HG02938 (cell line): ENCODE data around the gene FKBP11.
A peak's percentile ranks its signal among the peaks of the same experiment; 100 is the strongest.

Experiments used
- ATAC-seq: cut with Tn5 transposase; IDR thresholded peaks from one replicate; pipeline ENCODE4 v1.9.1; 2021; ENCODE audit warnings: mild to moderate bottlenecking, moderate library complexity; ENCODE audit not compliant: unreplicated experiment

The FKBP11 gene

GRCh38 chr12:48956279-48957140, 31.2 kb upstream of the FKBP11 start:
- peak; percentile 13 for ATAC-seq

- no peak for ATAC-seq
These were observed 29.7 kb upstream of the FKBP11 start for GRCh38 chr12:48954841-48955501.

DNA sequence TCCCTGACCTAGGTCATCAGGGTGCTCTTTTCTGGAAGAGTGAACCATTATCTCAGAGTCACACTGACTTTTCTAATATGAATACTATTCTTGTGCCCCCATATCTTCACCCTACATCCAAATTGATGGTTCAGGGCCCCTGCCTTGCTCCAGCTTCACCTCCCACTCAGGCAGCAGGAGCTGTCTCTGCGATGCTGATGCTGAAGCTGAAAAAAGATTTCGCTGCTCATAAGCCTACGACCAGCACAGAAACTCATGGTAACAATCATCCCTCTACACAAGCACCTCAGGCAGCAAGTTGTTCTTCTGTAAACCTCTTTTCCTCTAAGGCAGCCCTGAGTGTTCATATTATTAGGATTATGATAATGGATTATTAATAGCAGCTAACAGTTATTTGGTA, 28.8 kb upstream of the FKBP11 start:
- no peak for ATAC-seq

GRCh38 chr12:48952691-48953090, 27.4 kb upstream of the FKBP11 start:
- no peak for ATAC-seq

DNA sequence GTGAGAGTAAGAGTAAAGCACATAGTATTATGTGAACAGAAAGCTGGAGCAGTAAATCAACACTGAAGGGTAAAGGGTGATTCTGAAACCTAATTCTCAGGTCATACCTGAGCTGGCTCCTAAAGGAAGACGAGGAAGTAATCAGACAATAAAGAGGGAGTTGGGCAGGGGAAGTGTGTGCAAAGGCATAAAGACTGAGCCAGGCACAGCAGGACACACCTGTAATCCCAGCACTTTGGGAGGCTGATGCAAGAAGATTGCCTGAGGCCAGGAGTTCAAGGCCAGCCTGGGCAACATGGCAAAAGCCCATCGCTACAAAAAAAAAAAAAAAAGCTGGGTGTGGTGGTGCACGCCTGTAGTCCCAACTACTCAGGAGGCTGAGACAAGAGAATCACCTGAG, 22.4 kb upstream of the FKBP11 start:
- no peak for ATAC-seq

DNA sequence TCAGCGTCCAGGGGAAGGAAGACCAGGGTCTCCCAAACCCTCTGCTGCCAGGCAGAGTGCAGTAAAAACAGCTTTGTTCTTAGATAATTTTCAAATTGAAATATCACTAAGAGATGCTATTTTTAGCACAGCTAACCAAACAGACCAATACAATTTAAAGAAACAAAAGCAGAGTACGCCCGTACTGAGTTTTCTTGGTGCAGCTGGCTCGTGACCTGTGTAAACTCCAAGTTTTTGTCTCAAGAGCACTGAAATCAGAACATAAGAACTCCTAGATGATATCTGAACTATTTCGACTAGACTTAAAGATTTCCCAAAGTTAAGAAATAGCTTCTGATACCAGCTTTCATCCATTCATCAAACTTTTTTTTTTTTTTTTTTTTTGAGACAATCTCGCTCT, 21.7 kb upstream of the FKBP11 start:
- no peak for ATAC-seq

DNA sequence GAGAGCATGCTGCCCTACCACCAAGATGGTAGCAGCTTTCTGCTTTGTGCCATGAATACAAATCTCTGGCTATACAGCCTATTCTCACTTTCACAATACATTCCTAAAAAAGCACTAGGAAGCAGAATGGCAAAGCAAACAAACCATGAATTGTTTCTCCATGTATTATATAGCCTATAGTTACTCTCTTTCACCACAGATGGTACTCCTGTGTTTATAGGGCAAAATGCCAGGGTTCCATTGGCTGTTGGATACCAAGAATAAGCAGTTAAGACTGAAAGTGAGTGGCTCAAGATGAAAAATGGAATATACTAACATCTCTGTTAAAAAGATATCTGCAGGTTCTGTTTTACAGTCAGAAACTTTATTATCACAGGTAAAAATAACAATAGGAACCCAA, 20.9 kb upstream of the FKBP11 start:
- no peak for ATAC-seq

- no peak for ATAC-seq
These were observed 17.9 kb upstream of the FKBP11 start for GRCh38 chr12:48943221-48943620.

DNA sequence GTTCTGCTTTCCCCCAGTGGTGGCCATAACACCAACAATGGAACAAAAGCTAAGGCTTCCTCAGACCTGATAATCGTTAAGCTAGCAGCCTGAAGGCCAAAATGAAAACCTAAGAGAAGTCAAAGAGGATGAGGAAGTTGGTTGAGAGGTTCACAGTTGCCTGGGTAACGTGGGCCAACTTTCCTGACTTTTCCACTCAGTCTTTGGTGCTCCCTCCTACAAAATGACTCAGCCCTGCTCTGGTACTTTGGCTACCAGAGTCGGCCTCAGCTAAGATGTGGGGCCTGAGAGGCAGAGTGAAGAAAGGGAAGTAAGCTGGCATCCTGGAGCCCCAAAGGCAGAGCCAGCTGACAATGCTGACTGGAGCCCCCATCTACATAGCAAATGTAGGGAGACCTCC, 14.9 kb upstream of the FKBP11 start:
- no peak for ATAC-seq

DNA sequence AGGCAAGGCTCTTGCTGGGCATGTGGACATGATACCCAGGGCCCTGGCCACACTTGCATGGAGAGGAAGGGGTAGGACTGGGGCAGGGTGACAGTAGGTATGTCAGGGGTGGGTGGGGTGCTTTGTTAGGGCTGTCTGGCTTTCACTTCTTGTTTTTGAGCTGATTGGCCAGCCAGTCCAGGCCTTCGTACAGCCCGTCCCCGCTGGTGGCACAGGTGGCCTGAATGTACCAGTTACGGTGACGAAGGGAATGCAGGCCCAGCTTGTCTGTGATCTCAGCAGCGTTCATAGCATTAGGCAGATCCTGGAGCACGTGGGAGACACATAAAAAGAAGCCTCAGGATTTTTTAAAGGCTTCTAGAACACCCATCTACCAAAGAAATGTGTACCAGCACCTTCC, 13.5 kb upstream of the FKBP11 start:
- no peak for ATAC-seq

DNA sequence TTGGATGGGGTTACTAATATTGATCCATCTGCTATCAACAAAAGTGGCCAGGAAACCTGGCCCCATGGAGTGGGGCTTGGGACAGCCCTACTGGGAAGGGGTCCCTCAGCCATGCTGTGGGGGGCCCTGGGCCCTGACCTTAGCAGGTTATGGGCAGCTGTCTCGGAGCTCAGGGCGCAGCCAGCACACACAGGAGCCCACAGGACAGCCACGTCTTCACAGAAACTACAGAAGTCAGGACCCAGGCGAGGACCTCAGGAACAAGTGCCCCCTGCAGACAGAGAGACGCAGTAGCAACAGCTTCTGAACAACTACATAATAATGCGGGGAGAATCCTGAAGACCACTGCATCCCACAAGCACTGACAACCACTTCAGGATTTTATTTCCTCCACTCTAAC, 11.9 kb upstream of the FKBP11 start:
- ATAC-seq = no peak

GRCh38 chr12:48936379-48936979, 11.2 kb upstream of the FKBP11 start:
- no peak for ATAC-seq

GRCh38 chr12:48934312-48934706, 9.0 kb upstream of the FKBP11 start:
- no peak for ATAC-seq

DNA sequence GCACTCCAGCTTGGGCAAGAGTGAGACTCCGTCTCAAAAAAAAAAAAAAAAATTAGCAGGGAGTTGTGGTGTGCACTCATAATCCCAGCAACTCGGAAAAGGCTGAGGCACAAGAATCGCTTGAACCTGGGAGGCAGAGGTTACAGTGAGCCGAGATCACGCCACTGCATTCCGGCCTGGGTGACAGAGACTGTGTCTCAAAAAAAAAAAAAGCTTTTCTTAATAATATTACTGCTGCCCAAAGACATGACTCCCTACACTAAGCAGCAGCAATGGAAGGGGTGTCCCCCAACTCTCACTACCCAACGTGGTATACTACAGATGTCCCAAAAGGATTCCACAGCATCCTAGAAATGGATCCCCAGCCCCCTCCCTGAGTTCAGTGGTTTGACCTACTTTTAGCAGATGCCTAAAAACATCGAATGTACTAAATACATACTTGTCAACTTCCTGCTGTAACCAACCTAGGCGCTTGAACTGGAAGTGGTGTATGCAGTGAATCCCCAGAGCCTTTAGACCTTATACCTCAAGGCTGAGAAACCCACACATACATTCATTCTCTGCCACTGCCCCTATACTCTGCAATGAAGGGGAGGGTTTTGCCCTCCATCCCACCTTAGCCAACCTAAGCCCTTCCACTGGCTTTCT, 8.5 kb upstream of the FKBP11 start:
- no peak for ATAC-seq

DNA sequence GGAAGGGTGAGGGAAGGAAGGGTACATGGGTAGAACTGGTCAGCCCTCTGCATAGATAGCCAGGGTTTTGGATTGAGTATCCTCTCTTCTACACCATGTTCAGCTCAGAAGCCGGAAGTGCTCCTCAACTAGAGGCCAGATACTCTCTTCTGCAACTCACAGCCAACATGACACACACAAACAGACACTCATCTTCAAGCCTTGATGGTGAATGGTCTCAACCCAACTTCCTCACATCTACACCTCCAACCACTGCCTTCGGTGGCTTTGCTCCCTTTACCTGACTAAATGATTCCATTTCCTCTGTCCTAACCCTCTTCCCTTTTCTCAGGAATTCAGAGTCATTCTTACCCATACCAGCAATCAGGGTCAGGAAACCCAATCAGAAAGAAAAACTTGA, 7.6 kb upstream of the FKBP11 start:
- no peak for ATAC-seq

DNA sequence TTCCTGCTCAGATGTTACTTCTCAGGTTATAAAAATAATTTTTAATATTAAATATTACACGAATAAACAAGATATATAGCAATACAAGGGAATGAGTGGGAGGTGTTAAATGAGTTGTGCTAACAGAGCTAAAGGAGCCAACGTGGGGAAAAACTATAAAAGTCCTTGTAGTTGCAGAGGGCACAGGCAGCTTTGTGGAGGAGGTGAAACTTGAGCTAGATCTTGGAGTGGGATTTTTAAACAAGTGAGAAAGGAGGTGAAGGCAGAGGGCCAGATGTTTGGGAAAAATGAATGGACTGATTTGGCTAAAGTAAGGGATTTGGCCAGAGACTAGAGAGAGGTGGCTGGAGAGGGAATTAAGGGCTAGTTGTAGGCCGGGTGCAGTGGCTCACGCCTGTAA, 5.2 kb upstream of the FKBP11 start:
- ATAC-seq = no peak

- no peak for ATAC-seq
These were observed 4.3 kb upstream of the FKBP11 start for GRCh38 chr12:48929551-48929950.

DNA sequence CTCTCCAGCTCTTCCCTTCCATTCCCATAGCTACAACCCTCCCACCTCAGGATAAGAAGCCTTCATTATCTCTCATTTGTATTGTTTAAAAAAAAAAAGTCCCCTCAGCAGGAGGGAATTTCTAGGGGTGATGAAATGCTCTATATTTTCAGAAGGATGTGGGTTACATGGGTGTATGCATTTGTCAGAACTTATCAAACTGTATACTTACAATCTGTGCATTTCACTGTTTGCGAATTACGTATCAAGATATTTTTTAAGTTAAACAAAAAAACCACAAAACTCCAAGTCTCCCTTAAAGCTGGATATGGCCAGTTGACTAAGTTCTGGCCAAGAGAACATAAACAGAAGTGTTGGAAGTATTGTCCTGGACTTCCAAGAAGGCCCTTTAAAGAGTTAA, 2.0 kb upstream of the FKBP11 start:
- ATAC-seq = no peak

DNA sequence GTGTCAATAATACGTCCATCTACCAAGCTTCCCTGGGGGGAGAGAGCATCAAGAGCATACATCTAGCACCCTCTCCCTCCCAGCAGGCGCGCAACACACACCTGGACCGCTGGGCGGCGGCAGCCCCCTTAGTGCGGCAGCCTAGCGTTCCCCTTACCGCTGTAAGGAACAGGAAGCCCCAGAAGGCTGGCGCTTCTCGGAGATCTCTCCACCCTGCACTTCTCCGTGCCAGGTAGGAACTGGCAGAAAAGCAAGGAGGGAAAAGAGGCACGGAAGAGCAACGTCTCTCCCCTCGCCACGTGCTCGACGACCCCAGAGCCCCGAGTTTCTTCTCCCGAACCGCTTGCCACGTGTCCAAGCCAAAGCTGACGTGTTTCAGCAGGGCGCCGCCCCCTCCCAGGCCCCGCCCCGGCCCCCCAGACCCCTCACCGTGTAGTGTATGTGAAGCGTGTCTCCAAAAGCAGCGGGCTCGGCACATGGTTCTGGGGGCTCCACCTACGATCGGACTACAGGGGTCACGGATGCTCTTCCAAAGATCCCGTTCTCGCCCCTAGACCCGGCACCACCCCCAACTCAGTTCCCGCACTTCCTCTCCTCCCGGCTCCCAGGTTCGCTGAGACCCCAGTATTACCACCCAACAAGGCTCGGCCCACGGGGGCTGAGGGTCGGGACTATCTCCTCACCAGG, 532 bp downstream of the FKBP11 start:
- ATAC-seq = peak; percentile 74

GRCh38 chr12:48923117-48923516, 2.2 kb downstream of the FKBP11 start:
- ATAC-seq = no peak
